Common myeloid progenitor, CD34-positive (primary cell): ENCODE results near the gene UBE4A.

Source experiments
- CTCF ChIA-PET: fragments of 350-600 bp; sonication (Branson Sonifier 250); formaldehyde crosslinking; loops from one replicate; lab custom pipeline; 2021; ENCODE audit warnings: antibody characterized with exemption; lab: Charles Lee
- POLR2A ChIA-PET: fragments of 350-600 bp; sonication (Branson Sonifier 250); formaldehyde crosslinking; loops from one replicate; lab custom pipeline; 2021; ENCODE audit warnings: antibody characterized with exemption; lab: Charles Lee
- DNase-seq, 3 donors: peaks; one replicate each; pipeline versions ENCODE4 v3.0.0 to v3.0.0-alpha.2; 2013
- H3K27ac ChIP-seq, 2 experiments: 1 replicate in 1 of 2; 2 replicates in 1 of 2; pipeline ENCODE4 v1.7.0; 2013; ENCODE audit warnings: inconsistent platforms in 2 of 2, low read length in 2 of 2, mild to moderate bottlenecking in 2 of 2, low read depth in 1 of 2, moderate library complexity in 1 of 2; ENCODE audit not compliant: severe bottlenecking in 2 of 2, insufficient read depth in 1 of 2, poor library complexity in 1 of 2
- H3K27me3 ChIP-seq, 5 experiments: replicated peaks in 2 of 5; 1 replicate in 3 of 5; 2 replicates in 2 of 5; pipeline versions ENCODE4 v1.6.1 to v1.7.0; 2013; ENCODE audit warnings: low read length in 4 of 5, mild to moderate bottlenecking in 2 of 5, moderate library complexity in 2 of 5, inconsistent platforms in 1 of 5; ENCODE audit not compliant: insufficient read depth in 5 of 5, control insufficient read depth in 4 of 5
- H3K36me3 ChIP-seq, 4 experiments: 1 replicate in 2 of 4; 2 replicates in 2 of 4; pipeline versions ENCODE4 v1.6.1 to v1.7.0; 2013; ENCODE audit warnings: low read length in 3 of 4, control low read depth in 1 of 4, mild to moderate bottlenecking in 1 of 4; ENCODE audit not compliant: control insufficient read depth in 4 of 4, insufficient read depth in 4 of 4
- H3K4me1 ChIP-seq, 4 experiments: 1 replicate in 3 of 4; 2 replicates in 1 of 4; pipeline versions ENCODE4 v1.6.1 to v1.7.1; 2013; ENCODE audit warnings: low read length in 3 of 4, mild to moderate bottlenecking in 3 of 4, control low read depth in 1 of 4, inconsistent platforms in 1 of 4, moderate library complexity in 1 of 4; ENCODE audit not compliant: control insufficient read depth in 4 of 4, insufficient read depth in 4 of 4; ENCODE audit errors: control extremely low read depth in 1 of 4
- H3K4me3 ChIP-seq, 7 experiments: 1 replicate in 4 of 7; 2 replicates in 3 of 7; pipeline versions ENCODE4 v1.5.1 to v1.7.0; 2013; ENCODE audit warnings: mild to moderate bottlenecking in 7 of 7, low read length in 6 of 7, moderate library complexity in 6 of 7, inconsistent platforms in 2 of 7, low read depth in 2 of 7, control low read depth in 1 of 7; ENCODE audit not compliant: insufficient read depth in 4 of 7, control insufficient read depth in 1 of 7; ENCODE audit errors: extremely low read depth in 1 of 7
- H3K9me3 ChIP-seq, 5 experiments: 1 replicate in 4 of 5; 2 replicates in 1 of 5; pipeline versions ENCODE4 v1.6.1 to v1.7.1; 2013; ENCODE audit warnings: low read length in 4 of 5, mild to moderate bottlenecking in 2 of 5, inconsistent platforms in 1 of 5, low read depth in 1 of 5, moderate library complexity in 1 of 5; ENCODE audit not compliant: control insufficient read depth in 4 of 5, insufficient read depth in 2 of 5; ENCODE audit errors: control extremely low read depth in 1 of 5
- WGBS: methylation state at CpG from one replicate; pipeline ENCODE4 v1.1.5; 2013; ENCODE audit not compliant: insufficient coverage; 5-methylcytosine and 5-hydroxymethylcytosine counted together

UBE4A gene

DNA sequence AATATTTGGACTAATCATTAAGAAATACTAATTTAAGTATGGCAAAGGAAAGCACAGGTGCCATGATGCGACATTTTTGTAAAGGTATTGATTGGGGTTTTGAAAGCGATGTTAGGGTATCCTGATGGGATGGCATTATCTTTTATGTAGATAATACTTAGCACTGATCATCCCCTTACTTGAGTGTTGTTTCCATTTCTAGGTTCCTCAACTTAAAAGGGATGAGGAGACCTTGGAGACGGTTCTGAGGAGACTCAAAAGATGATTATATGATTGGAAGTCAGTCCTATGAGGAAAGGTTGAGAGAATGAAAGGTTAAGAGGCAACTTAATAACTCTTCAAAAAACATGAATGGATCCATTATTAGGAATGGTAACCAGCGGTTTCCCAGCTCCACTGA is 88.0 kb downstream of the UBE4A start:
- no peak for DNase-seq
- ChIA-PET CTCF (interaction anchor here (0.8 to 1.7 kb wide), 5 partner anchors 9 to 44 kb away, joined by 3 to 5 read pairs (median 5); no protein-coding TSS in a partner anchor), POLR2A (interaction anchor here (0.8 kb wide), 1 partner anchor 11 kb away, joined by 4 read pairs; the partner anchor contains the start of gene KMT2A)
- H3K4me3 ChIP-seq, result no peak overlapping the region
- no peaks in the 10 kb centered on the region for H3K27me3 ChIP-seq
- no peak overlapping the region for H3K27ac ChIP-seq
- no peaks in the 10 kb centered on the region for H3K9me3 ChIP-seq
- H3K36me3 ChIP-seq, result peaks cover 7 to 23% (median 12%) of the 10 kb centered on the region in 4 experiments
- WGBS, result 100% methylated on average over 1 of the region's 4 CpGs
- H3K4me1 ChIP-seq, result peaks cover 0 to 19% (median 9%) of the 10 kb centered on the region in 4 experiments

DNA sequence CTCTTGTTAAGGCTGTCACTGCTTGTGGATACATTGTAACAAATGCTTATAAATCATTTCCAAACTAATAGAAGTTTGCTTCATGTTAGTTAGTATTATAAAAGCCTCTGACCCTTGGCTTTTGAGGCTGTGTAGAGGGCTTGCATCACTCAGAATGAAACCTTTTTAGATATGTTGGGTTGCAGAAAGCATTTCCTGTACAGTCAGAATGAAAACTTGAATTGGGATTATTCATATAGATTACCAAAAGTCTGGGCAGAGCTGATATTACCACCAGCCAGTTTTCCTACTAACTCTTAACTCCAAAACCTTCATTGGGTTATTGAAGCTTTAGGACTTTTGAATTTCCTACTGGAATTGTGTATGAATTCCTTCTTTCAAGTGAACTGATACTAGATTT is 88.9 kb downstream of the UBE4A start:
- H3K4me3 ChIP-seq, result no peak overlapping the region
- peak overlapping the region in 1 of 2 experiments; percentile 18 for H3K27ac ChIP-seq
- CTCF ChIA-PET, result interaction anchor here (0.8 to 1.7 kb wide), 5 partner anchors 10 to 43 kb away, joined by 3 to 5 read pairs (median 5); no protein-coding TSS in a partner anchor
- no peaks in the 10 kb centered on the region for H3K27me3 ChIP-seq
- no peak for DNase-seq
- POLR2A ChIA-PET, result interaction anchor here (0.8 kb wide), 1 partner anchor 12 kb away, joined by 4 read pairs; the partner anchor contains the start of gene KMT2A
- peaks cover 7 to 19% (median 12%) of the 10 kb centered on the region in 4 experiments for H3K36me3 ChIP-seq
- H3K4me1 ChIP-seq, result peaks cover 0 to 11% (median 4%) of the 10 kb centered on the region in 4 experiments
- H3K9me3 ChIP-seq, result no peaks in the 10 kb centered on the region
